ENCODE results near the gene A2M. TPM values are rescaled to one million over a fixed set of nuclear protein-coding genes. Genes with fewer than 3 reads are reported as not detected.

Gene A2M
- total and polyA plus RNA-seq, 2 of the 13 experiments (the other 11 are each of a cell fraction or from before 2014, with no cell fraction given): 2,807 to 6,551 TPM

- TF ChIP-seq POLR2AphosphoS2 (IDR thresholded peaks at IDR 0.05; ENCODE audit: low read depth, low read length) (no peak), ZNF441 (CRISPR knock-in tag; IDR thresholded peaks at IDR 0.05; ENCODE audit: borderline replicate concordance) (peak; percentile 60; the same call in 1 of the 2 replicates), ZNF660 (CRISPR knock-in tag; IDR thresholded peaks at IDR 0.05; ENCODE audit: borderline replicate concordance, low read depth) (no peak), ELF1 (CRISPR knock-in tag; IDR thresholded peaks at IDR 0.05) (no peak; the same call in 1 of the 2 replicates), PPARG (CRISPR knock-in tag; conservative IDR thresholded peaks at IDR 0.05) (0 out of 2 replicates have a peak, but pooled peaks have one; percentile 18), LRRFIP1 (CRISPR knock-in tag; conservative IDR thresholded peaks at IDR 0.05) (no peak), ZNF605 (CRISPR knock-in tag; IDR thresholded peaks at IDR 0.05) (peak; percentile 12; the same call in 1 of the 2 replicates), SSRP1 (CRISPR knock-in tag; IDR thresholded peaks at IDR 0.05) (no peak; the same call in 1 of the 2 replicates), PLRG1 (conservative IDR thresholded peaks at IDR 0.05) (no peak), THAP11 (CRISPR knock-in tag; IDR thresholded peaks at IDR 0.05) (no peak), FOXA3 (CRISPR knock-in tag; IDR thresholded peaks at IDR 0.05) (no peak), HIC2 (CRISPR knock-in tag; IDR thresholded peaks at IDR 0.05; ENCODE audit: low read depth) (peak; percentile 31; the same call in 1 of the 2 replicates), KDM1A (CRISPR knock-in tag; IDR thresholded peaks at IDR 0.05) (no peak), CENPT (CRISPR knock-in tag; IDR thresholded peaks at IDR 0.05; ENCODE audit: low read depth) (0 out of 2 replicates have a peak, but pooled peaks have one; percentile 52), FOSL2 (CRISPR knock-in tag; IDR thresholded peaks at IDR 0.05) (0 out of 2 replicates have a peak, but pooled peaks have one; percentile 1), TFE3 (CRISPR knock-in tag; IDR thresholded peaks at IDR 0.05) (0 out of 2 replicates have a peak, but pooled peaks have one; percentile 22), ZNF564 (CRISPR knock-in tag; IDR thresholded peaks at IDR 0.05) (no peak), ZNF124 (CRISPR knock-in tag; IDR thresholded peaks at IDR 0.05) (peak; percentile 76; the same call in 1 of the 2 replicates)
- TF ChIP-seq, protein P1, sequence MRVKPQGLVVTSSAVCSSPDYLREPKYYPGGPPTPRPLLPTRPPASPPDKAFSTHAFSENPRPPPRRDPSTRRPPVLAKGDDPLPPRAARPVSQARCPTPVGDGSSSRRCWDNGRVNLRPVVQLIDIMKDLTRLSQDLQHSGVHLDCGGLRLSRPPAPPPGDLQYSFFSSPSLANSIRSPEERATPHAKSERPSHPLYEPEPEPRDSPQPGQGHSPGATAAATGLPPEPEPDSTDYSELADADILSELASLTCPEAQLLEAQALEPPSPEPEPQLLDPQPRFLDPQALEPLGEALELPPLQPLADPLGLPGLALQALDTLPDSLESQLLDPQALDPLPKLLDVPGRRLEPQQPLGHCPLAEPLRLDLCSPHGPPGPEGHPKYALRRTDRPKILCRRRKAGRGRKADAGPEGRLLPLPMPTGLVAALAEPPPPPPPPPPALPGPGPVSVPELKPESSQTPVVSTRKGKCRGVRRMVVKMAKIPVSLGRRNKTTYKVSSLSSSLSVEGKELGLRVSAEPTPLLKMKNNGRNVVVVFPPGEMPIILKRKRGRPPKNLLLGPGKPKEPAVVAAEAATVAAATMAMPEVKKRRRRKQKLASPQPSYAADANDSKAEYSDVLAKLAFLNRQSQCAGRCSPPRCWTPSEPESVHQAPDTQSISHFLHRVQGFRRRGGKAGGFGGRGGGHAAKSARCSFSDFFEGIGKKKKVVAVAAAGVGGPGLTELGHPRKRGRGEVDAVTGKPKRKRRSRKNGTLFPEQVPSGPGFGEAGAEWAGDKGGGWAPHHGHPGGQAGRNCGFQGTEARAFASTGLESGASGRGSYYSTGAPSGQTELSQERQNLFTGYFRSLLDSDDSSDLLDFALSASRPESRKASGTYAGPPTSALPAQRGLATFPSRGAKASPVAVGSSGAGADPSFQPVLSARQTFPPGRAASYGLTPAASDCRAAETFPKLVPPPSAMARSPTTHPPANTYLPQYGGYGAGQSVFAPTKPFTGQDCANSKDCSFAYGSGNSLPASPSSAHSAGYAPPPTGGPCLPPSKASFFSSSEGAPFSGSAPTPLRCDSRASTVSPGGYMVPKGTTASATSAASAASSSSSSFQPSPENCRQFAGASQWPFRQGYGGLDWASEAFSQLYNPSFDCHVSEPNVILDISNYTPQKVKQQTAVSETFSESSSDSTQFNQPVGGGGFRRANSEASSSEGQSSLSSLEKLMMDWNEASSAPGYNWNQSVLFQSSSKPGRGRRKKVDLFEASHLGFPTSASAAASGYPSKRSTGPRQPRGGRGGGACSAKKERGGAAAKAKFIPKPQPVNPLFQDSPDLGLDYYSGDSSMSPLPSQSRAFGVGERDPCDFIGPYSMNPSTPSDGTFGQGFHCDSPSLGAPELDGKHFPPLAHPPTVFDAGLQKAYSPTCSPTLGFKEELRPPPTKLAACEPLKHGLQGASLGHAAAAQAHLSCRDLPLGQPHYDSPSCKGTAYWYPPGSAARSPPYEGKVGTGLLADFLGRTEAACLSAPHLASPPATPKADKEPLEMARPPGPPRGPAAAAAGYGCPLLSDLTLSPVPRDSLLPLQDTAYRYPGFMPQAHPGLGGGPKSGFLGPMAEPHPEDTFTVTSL (CRISPR knock-in tag; IDR thresholded peaks at IDR 0.05; ENCODE audit: borderline replicate concordance): no peak
These were observed 51.4 kb downstream of the A2M start (continued) for GRCh38 chr12:9064201-9064814.

Data from HepG2 (cell line).